Spleen (tissue), 11 donors: Measurements from ENCODE around the gene VCP. TPM values are rescaled to one million over a fixed set of nuclear protein-coding genes. Genes with fewer than 3 reads are reported as not detected.

Experiments used
- DNase-seq: peaks from one replicate; pipeline ENCODE4 v3.0.0-alpha.2; 2020
- H3K27ac ChIP-seq, 8 donors: fragments of 200-600 bp; sonication (generic) in 7 of 8; 1 replicate in 4 of 8; 2 replicates in 4 of 8; pipeline versions ENCODE4 v1.5.0 to v1.8.0; 2016 to 2021; ENCODE audit warnings: inconsistent platforms in 4 of 8, mild to moderate bottlenecking in 4 of 8, moderate library complexity in 1 of 8
- H3K27me3 ChIP-seq, 7 donors: fragments of 200-600 bp; sonication (generic) in 6 of 7; replicated peaks in 1 of 7; 1 replicate in 4 of 7; 2 replicates in 3 of 7; pipeline versions ENCODE4 v1.5.0 to v1.8.0; 2016 to 2021; ENCODE audit warnings: inconsistent platforms in 3 of 7, mild to moderate bottlenecking in 1 of 7
- H3K36me3 ChIP-seq, 6 donors: fragments of 200-600 bp; sonication (generic) in 5 of 6; 1 replicate in 4 of 6; 2 replicates in 2 of 6; pipeline versions ENCODE4 v1.5.0 to v1.8.0; 2016 to 2021; ENCODE audit warnings: inconsistent platforms in 2 of 6
- H3K4me1 ChIP-seq, 6 donors: fragments of 200-600 bp; sonication (generic) in 5 of 6; 1 replicate in 3 of 6; 2 replicates in 3 of 6; pipeline versions ENCODE4 v1.5.0 to v1.8.0; 2016 to 2021; ENCODE audit warnings: inconsistent platforms in 3 of 6
- H3K4me3 ChIP-seq, 8 donors: fragments of 200-600 bp; sonication (generic) in 7 of 8; 1 replicate in 4 of 8; 2 replicates in 4 of 8; pipeline versions ENCODE4 v1.5.0 to v1.8.0; 2016 to 2021; ENCODE audit warnings: inconsistent platforms in 4 of 8, mild to moderate bottlenecking in 4 of 8, moderate library complexity in 2 of 8
- H3K9me3 ChIP-seq, 8 donors: fragments of 200-600 bp; sonication (generic) in 7 of 8; 1 replicate in 4 of 8; 2 replicates in 4 of 8; pipeline versions ENCODE4 v1.5.0 to v1.8.0; 2016 to 2021; ENCODE audit warnings: inconsistent platforms in 4 of 8
- CTCF ChIP-seq, 11 experiments: fragments of 200-600 bp in 7 of 11; fragments of 450-650 bp in 4 of 11; sonication (generic) in 4 of 11; IDR thresholded peaks in 8 of 11; conservative IDR thresholded peaks in 3 of 11; 1 replicate in 7 of 11; 2 replicates in 4 of 11; pipeline versions ENCODE4 v1.4.0 to v1.8.0; 2016 to 2021; ENCODE audit warnings: antibody characterized with exemption in 11 of 11, inconsistent platforms in 4 of 11, mild to moderate bottlenecking in 1 of 11
- POLR2A ChIP-seq, 3 donors: fragments of 450-650 bp; IDR thresholded peaks; one replicate each; pipeline ENCODE4 v1.5.1; 2017; ENCODE audit warnings: antibody characterized with exemption in 3 of 3, mild to moderate bottlenecking in 1 of 3
- POLR2AphosphoS5 ChIP-seq, 3 donors: sonication (generic); formaldehyde crosslinking; IDR thresholded peaks; one replicate each; pipeline ENCODE4 v1.5.1; 2017; ENCODE audit warnings: antibody characterized with exemption in 3 of 3
- WGBS, 5 donors: extraction: QIAGEN DNeasy Blood & Tissue Kit in 3 of 5; methylation state at CpG; one replicate each; pipeline versions ENCODE4 v1.1.5 to v1.1.7; 2013 to 2018; 5-methylcytosine and 5-hydroxymethylcytosine counted together
- intact Hi-C: fragments of 100-400 bp; cut with DNase I; formaldehyde crosslinking; loops from one replicate; pipeline ENCODE4 v1.15.0; 2023; ENCODE audit warnings: low total_unique reads
- polyA plus RNA-seq, 3 donors: library from polyadenylated mRNA; stranded (reverse); fragments of 200-250 nt; gene quantifications; one replicate each; pipeline ENCODE4 v1.2.1, GENCODE V29; 2013
- small RNA-seq, 4 donors: library from RNA; depleted of rRNA; stranded (forward); fragments of <200 nt; gene quantifications; one replicate each; pipeline ENCODE3, GENCODE V24; 2016
- total RNA-seq, 7 donors: library from RNA; depleted of rRNA in 3 of 7; stranded (reverse); fragments of >200 nt in 3 of 7; fragmentation: NEBNext Ultra II Directional in 4 of 7; extraction: Animal tissue kit (Norgen Biotek cat#: 25700) in 4 of 7; gene quantifications; one replicate each; pipeline versions ENCODE4 v1.1.0 to v1.2.1, GENCODE V29; 2016 to 2021
- donor health status: healthy with polysubstance abuse.
- donor health status: DM: no; HTN: no; CAD: no; lungs with moderate emphysema.
- donor health status: DM: no; HTN: no; CAD: no.
- donor health status: Bipolar disorder and iron deficiency.
- donor health status: healthy.
- donor health status: DM: no; HTN: no; CAD: no.
- donor health status: DM: yes; HTN: yes; CAD: no.

The VCP gene
- total and polyA plus RNA-seq, 10 donors, result 48.5 to 269 (median 166) TPM

- DNase-seq, result no peak
- no peaks in the 10 kb centered on the region for H3K4me1 ChIP-seq
- WGBS, 5 donors, result 57 to 68% (median 65%) methylated on average over 2 of the region's 2 CpGs
- H3K4me3 ChIP-seq, result no peak overlapping the region
- no peak overlapping the region for H3K27ac ChIP-seq
- no peak for TF ChIP-seq CTCF (IDR thresholded peaks at IDR 0.05 in 8 of 11, conservative IDR thresholded peaks at IDR 0.05 in 3 of 11)
- TF ChIP-seq POLR2AphosphoS5 (IDR thresholded peaks at IDR 0.05), result no peak
- TF ChIP-seq POLR2A (IDR thresholded peaks at IDR 0.05), result no peak
- intact Hi-C loops, result no loop called here
- peaks cover 3 to 29% (median 26%) of the 10 kb centered on the region in 8 donors for H3K9me3 ChIP-seq
- no peaks in the 10 kb centered on the region for H3K27me3 ChIP-seq
- peaks cover 0 to 60% (median 11%) of the 10 kb centered on the region in 6 donors for H3K36me3 ChIP-seq
Measured at GRCh38 chr9:35014517-35014916, 57.9 kb downstream of the VCP start.

- intact Hi-C loops, result no loop called here
- Histone ChIP-seq H3K27me3 (no peaks in the 10 kb centered on the region), H3K36me3 (peaks cover 0 to 58% (median 12%) of the 10 kb centered on the region in 6 donors), H3K4me3 (no peak overlapping the region), H3K9me3 (peaks cover 3 to 30% (median 27%) of the 10 kb centered on the region in 8 donors), H3K4me1 (no peaks in the 10 kb centered on the region), H3K27ac (no peak overlapping the region)
- DNase-seq, result no peak
- TF ChIP-seq POLR2AphosphoS5 (IDR thresholded peaks at IDR 0.05), result no peak
- no peak for TF ChIP-seq POLR2A (IDR thresholded peaks at IDR 0.05)
- TF ChIP-seq CTCF (IDR thresholded peaks at IDR 0.05 in 8 of 11, conservative IDR thresholded peaks at IDR 0.05 in 3 of 11), result no peak
- 88 to 96% (median 93%) methylated on average over 3 of the region's 3 CpGs for WGBS, 5 donors
Measured at GRCh38 chr9:35010351-35010958, 62.0 kb downstream of the VCP start.

Small RNAs within 50 kb of the gene (small RNA-seq; reads per million reads assigned to genes)
- gene RN7SL338P, result 0 reads per million in 4 donors

Other genes with a start within 250 kb of the VCP start
- 1 to 10 TPM in 2 of 7 donors, under 1 TPM in 5; 0.17 to 2.4 (median 0.67) TPM for gene PHF24, start 114.3 kb downstream of the VCP start, total RNA-seq
- gene PHF24, start 114.3 kb downstream of the VCP start, polyA plus RNA-seq, result under 1 TPM; 0.24 to 0.36 (median 0.26) TPM
- gene DNAJB5, start 82.9 kb downstream of the VCP start, total RNA-seq, result 10 to 100 TPM in 5 of 7 donors, 1 to 10 TPM in 2; 5.6 to 14.4 (median 12.8) TPM
- 1 to 10 TPM; 4.9 to 8.6 (median 6.7) TPM for gene DNAJB5, start 82.9 kb downstream of the VCP start, polyA plus RNA-seq
- 10 to 100 TPM; 15.8 to 31.6 (median 22.6) TPM for gene FANCG, start 7.3 kb upstream of the VCP start, total RNA-seq
- gene FANCG, start 7.3 kb upstream of the VCP start, polyA plus RNA-seq, result 10 to 100 TPM; 20.5 to 37.5 (median 26.3) TPM
- gene PIGO, start 24.0 kb upstream of the VCP start, total RNA-seq, result 10 to 100 TPM; 17.5 to 25.0 (median 21.0) TPM
- 10 to 100 TPM; 10.4 to 20.0 (median 19.7) TPM for gene PIGO, start 24.0 kb upstream of the VCP start, polyA plus RNA-seq
- 10 to 100 TPM; 54.2 to 75.5 (median 58.7) TPM for gene STOML2, start 30.5 kb upstream of the VCP start, total RNA-seq
- gene STOML2, start 30.5 kb upstream of the VCP start, polyA plus RNA-seq, result 10 to 100 TPM; 56.9 to 80.7 (median 72.0) TPM
- gene ATOSB, start 43.2 kb upstream of the VCP start, total RNA-seq, result 10 to 100 TPM; 30.9 to 45.0 (median 35.2) TPM
- 10 to 100 TPM in 2 of 3 donors, 1 to 10 TPM in 1; 8.7 to 24.0 (median 23.3) TPM for gene ATOSB, start 43.2 kb upstream of the VCP start, polyA plus RNA-seq
- 10 to 100 TPM; 10.7 to 18.7 (median 14.2) TPM for gene UNC13B, start 89.4 kb upstream of the VCP start, total RNA-seq
- 1 to 10 TPM; 2.4 to 4.9 (median 2.5) TPM for gene UNC13B, start 89.4 kb upstream of the VCP start, polyA plus RNA-seq